MM.1S (cell line): ENCODE results near the gene LBHD1.

Experiments used
- EZH2 ChIP-seq: fragments of 300-600 bp; sonication (generic); optimal IDR thresholded peaks from 2 replicates; pipeline ENCODE3; 2017; ENCODE audit warnings: low read depth, mild to moderate bottlenecking, antibody characterized with exemption, low read length, mixed read lengths
- EZH2phosphoT487 ChIP-seq: fragments of 300-600 bp; sonication (generic); IDR thresholded peaks from 2 replicates; pipeline ENCODE4 v1.6.1; 2018; ENCODE audit warnings: antibody characterized with exemption, low read length
- TF ChIP-seq, protein P1 (sequence below): fragments of 300-600 bp; sonication (generic); IDR thresholded peaks from 2 replicates; pipeline ENCODE4 v1.5.1; 2016; ENCODE audit warnings: antibody characterized with exemption, low read length, mixed read lengths

DNA sequence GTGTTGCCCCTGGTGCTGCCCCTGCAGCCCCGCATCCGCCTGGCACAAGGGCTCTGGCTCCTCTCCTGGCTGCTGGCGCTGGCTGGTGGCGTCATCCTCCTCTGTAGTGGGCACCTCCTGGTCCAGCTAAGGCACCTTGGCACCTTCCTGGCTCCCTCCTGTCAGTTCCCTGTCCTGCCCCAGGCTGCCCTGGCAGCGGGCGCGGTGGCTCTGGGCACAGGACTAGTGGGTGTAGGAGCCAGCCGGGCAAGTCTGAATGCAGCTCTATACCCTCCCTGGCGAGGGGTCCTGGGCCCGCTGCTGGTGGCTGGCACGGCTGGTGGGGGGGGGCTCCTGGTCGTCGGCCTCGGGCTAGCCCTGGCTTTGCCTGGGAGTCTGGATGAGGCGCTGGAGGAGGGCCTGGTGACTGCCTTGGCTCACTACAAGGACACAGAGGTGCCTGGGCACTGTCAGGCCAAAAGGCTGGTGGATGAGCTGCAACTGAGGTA is 58.7 kb downstream of the LBHD1 start:
- TF ChIP-seq EZH2 (no peak), EZH2phosphoT487 (no peak)
- TF ChIP-seq, protein P1, sequence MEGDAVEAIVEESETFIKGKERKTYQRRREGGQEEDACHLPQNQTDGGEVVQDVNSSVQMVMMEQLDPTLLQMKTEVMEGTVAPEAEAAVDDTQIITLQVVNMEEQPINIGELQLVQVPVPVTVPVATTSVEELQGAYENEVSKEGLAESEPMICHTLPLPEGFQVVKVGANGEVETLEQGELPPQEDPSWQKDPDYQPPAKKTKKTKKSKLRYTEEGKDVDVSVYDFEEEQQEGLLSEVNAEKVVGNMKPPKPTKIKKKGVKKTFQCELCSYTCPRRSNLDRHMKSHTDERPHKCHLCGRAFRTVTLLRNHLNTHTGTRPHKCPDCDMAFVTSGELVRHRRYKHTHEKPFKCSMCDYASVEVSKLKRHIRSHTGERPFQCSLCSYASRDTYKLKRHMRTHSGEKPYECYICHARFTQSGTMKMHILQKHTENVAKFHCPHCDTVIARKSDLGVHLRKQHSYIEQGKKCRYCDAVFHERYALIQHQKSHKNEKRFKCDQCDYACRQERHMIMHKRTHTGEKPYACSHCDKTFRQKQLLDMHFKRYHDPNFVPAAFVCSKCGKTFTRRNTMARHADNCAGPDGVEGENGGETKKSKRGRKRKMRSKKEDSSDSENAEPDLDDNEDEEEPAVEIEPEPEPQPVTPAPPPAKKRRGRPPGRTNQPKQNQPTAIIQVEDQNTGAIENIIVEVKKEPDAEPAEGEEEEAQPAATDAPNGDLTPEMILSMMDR: no peak
